ENCODE measurements around the gene WASL.
"Not testable (repeated sequence)": the region's sequence is repeated elsewhere in the genome, so short reads cannot be mapped to it uniquely, and the experiment has no call there.

Gene WASL

DNA sequence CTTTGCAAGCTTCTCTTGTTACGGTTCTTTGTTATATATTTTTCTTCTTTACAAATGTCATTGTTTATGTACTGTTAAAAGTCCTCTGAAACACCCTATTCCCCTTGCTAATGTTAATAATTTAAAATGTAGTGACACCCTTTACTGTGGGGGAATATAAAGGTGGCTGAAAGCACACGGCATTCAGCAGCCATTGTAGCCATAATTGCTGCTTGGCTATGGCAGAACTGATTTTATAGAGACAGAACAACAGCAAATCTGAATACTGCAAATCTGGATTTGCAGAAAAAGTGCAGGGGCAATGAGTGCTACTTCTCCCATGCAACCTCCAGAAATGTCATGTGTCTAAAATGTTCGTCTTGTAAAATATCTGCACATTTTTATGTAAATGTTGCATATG, 3.7 kb upstream of the WASL start:
- no peak for ATAC-seq (replicated peaks)
- no peaks in the 10 kb centered on the region for H3K27me3 Mint-ChIP-seq

GRCh38 chr7:123751821-123752220, 3.0 kb upstream of the WASL start:
- H3K4me1 Mint-ChIP-seq, result peaks cover 21 to 30% of the 10 kb centered on the region in 2 donors
- DNase-seq, result no peak

More for the DNA sequence above, 3.7 kb upstream of the WASL start:
- H3K4me3 Mint-ChIP-seq, result no peak overlapping the region
- no peaks in the 10 kb centered on the region for H3K9me3 Mint-ChIP-seq
- peaks cover 16 to 23% of the 10 kb centered on the region in 2 donors for H3K4me1 Mint-ChIP-seq
- DNase-seq, result no peak
- H3K36me3 Mint-ChIP-seq, result peaks cover 0 to 4% of the 10 kb centered on the region in 2 donors
- no peak overlapping the region for H3K27ac Mint-ChIP-seq

GRCh38 chr7:123750389-123751230, 1.8 kb upstream of the WASL start:
- Mint-ChIP-seq H3K27me3 (no peaks in the 10 kb centered on the region), H3K4me1 (peaks cover 29 to 42% of the 10 kb centered on the region in 2 donors), H3K9me3 (no peaks in the 10 kb centered on the region), H3K36me3 (peaks cover 0 to 7% of the 10 kb centered on the region in 2 donors), H3K4me3 (no peak overlapping the region), H3K27ac (peak overlapping the region; percentile 25)
- ATAC-seq (replicated peaks) (no peak), DNase-seq (no peak)

More at GRCh38 chr7:123751821-123752220, 3.0 kb upstream of the WASL start:
- Mint-ChIP-seq H3K27me3 (no peaks in the 10 kb centered on the region), H3K9me3 (no peaks in the 10 kb centered on the region), H3K27ac (no peak overlapping the region), H3K36me3 (peaks cover 0 to 5% of the 10 kb centered on the region in 2 donors), H3K4me3 (no peak overlapping the region)
- ATAC-seq (replicated peaks), result no peak

DNA sequence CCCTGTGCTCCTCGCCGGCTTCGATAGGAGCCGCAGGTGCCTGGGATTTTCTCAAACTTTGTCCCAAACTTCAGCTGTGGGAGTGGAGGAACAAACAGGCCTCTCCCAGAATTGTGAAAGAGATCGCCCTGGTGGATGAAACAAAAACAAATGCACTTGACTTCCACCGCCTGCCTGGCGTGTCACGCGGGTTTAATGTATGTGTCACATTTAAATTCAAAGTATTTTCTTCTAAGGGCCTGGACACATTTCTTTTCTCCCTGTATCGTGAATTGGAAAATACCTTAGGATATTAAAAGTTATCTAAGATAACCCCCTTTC, 694 bp upstream of the WASL start:
- Mint-ChIP-seq H3K4me1 (peaks cover 31 to 47% of the 10 kb centered on the region in 2 donors), H3K4me3 (peak overlapping the region; percentile 92 to 98), H3K27me3 (no peaks in the 10 kb centered on the region), H3K36me3 (peaks cover 4 to 7% of the 10 kb centered on the region in 2 donors), H3K9me3 (no peaks in the 10 kb centered on the region), H3K27ac (peak overlapping the region; percentile 97)
- DNase-seq (no peak), ATAC-seq (replicated peaks) (peak; percentile 20 to 24)

DNA sequence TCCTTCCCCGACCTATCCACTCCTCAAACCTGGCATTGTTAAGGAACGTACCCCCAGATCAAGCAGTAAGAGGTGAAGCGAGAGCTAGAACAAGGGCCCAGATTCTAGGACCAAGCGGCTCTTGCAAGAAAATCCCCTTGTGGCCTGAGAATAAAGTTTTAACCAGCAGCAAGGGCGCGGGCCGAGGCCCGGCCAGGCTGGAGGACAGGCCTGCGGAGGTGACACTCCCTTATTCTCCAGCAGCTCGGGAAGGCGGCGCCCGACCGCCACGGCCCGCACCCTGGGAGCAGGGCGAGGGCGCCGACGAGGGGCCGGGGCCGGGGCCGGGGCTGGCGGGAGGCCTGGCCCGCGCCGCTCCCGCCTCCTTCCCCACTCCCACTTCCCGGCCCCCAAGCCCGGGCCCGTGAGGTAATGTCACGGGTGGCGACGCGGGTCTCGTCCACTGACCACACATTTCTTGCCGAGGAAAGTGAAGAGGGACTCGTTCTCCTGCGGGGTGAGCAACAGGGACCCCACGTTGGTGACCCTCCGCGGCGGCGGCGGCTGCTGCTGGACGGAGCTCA, 551 bp downstream of the WASL start:
- peaks cover 4 to 7% of the 10 kb centered on the region in 2 donors for H3K36me3 Mint-ChIP-seq
- H3K27ac Mint-ChIP-seq, result peak overlapping the region; percentile 90
- peak overlapping the region; percentile 92 to 98 for H3K4me3 Mint-ChIP-seq
- peaks cover 27 to 51% of the 10 kb centered on the region in 2 donors for H3K4me1 Mint-ChIP-seq
- peak; percentile 20 for DNase-seq
- no peaks in the 10 kb centered on the region for H3K9me3 Mint-ChIP-seq
- ATAC-seq (replicated peaks), result peak; percentile 23 to 27
- H3K27me3 Mint-ChIP-seq, result no peaks in the 10 kb centered on the region

DNA sequence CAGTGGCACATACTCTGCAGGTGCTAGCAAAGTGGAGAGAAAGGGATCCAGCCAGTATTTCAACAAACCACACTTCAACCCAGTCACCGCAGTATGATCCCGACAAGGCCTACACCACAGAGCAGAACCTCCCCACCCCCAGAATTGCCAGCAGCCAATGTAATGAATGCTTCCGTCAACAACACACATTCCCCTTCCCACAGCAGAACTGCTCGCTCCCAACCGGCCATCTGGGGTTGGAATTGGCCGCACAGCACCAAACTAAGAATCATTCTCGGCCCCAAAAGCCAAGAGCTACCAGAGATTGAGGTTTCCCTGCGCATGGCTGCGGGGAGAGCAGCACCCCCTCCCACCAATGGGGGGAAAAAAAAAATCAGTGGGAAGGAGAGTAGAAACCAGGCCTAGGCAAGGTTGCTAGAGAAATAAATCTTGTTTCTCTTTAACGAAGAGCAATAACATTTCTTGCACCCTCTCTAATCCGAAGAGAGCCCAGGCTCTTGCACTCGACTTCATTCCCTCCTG, 1.1 kb downstream of the WASL start:
- no peaks in the 10 kb centered on the region for H3K27me3 Mint-ChIP-seq
- peaks cover 30 to 52% of the 10 kb centered on the region in 2 donors for H3K4me1 Mint-ChIP-seq
- peak overlapping the region; percentile 92 to 98 for H3K4me3 Mint-ChIP-seq
- peak overlapping the region; percentile 86 for H3K27ac Mint-ChIP-seq
- peaks cover 4 to 7% of the 10 kb centered on the region in 2 donors for H3K36me3 Mint-ChIP-seq
- H3K9me3 Mint-ChIP-seq, result no peaks in the 10 kb centered on the region
- no peak for DNase-seq
- ATAC-seq (replicated peaks), result no peak

- Mint-ChIP-seq H3K4me1 (peaks cover 30 to 52% of the 10 kb centered on the region in 2 donors), H3K27ac (no peak overlapping the region), H3K36me3 (peaks cover 4 to 7% of the 10 kb centered on the region in 2 donors), H3K27me3 (no peaks in the 10 kb centered on the region), H3K9me3 (no peaks in the 10 kb centered on the region), H3K4me3 (peak overlapping the region; percentile 92 to 98)
- ATAC-seq (replicated peaks) (no peak), DNase-seq (no peak)
Observed at GRCh38 chr7:123746931-123747488, 1.8 kb downstream of the WASL start.

DNA sequence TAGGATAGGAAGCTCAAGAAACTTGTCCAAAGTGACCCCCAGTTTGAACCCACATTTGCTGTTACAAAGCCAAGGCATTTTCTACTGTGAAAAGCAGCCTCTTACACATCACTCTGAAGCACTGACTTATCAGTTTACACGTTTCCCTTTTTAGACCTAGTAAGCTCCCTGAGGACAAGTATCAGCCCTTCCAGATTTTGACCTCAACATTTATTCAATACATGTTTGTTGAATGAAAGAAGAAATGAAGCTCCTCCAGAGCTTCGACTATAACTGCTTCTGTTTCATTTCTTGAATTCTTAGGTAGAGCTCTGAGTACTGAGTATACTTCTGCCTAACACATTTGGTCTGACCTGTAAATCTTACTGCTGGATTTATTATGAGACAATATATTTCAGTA, 2.7 kb downstream of the WASL start:
- ATAC-seq (replicated peaks), result no peak
- Mint-ChIP-seq H3K36me3 (peaks cover 4 to 7% of the 10 kb centered on the region in 2 donors), H3K9me3 (no peaks in the 10 kb centered on the region), H3K4me3 (peak overlapping the region; percentile 21 to 48), H3K27me3 (no peaks in the 10 kb centered on the region), H3K27ac (no peak overlapping the region), H3K4me1 (peaks cover 28 to 52% of the 10 kb centered on the region in 2 donors)
- DNase-seq, result no peak

GRCh38 chr7:123745437-123745836, 3.4 kb downstream of the WASL start:
- peaks cover 28 to 57% of the 10 kb centered on the region in 2 donors for H3K4me1 Mint-ChIP-seq
- no peak overlapping the region for H3K4me3 Mint-ChIP-seq
- H3K27ac Mint-ChIP-seq, result no peak overlapping the region
- no peak for ATAC-seq (replicated peaks)
- DNase-seq, result no peak
- no peaks in the 10 kb centered on the region for H3K9me3 Mint-ChIP-seq
- H3K27me3 Mint-ChIP-seq, result no peaks in the 10 kb centered on the region
- peaks cover 4 to 7% of the 10 kb centered on the region in 2 donors for H3K36me3 Mint-ChIP-seq

DNA sequence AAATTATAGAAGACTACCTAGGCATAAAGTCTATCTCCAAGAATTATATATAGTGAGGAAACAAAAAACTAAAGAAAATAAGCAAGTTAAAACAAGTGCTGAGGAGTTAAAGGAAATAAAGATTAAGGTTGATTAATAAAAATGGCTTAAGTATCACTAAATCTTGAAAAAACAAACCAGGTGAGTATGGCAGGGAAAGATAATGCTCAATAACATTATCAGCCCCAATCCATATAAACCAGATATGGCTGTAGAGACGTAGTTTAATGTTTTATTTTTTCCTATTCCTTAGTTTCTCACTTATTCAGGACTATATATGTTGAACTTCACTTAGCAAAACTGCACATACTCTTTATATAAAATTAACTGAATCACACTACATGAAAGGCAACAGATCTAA, 4.4 kb downstream of the WASL start:
- ATAC-seq (replicated peaks), result no peak
- peaks cover 26 to 53% of the 10 kb centered on the region in 2 donors for H3K4me1 Mint-ChIP-seq

DNA sequence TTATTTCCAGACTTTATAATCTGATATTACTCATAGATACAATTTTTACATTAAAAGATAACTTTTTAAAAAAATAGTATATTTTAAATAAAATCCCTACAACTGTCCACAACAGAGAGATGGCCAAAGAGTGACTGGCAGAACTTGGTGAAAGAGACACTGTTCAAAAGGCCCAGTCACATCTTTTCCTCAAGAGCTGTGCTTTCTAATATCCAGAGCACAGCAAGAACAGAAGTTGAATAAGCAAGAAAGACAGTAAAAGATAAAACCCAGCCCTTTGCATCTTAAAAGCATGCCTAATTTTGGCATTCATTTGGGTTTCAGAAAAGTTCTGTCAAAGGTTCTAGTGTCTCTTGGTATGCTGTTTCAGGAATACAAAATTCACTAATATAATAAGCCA, 6.9 kb downstream of the WASL start:
- no peak for DNase-seq
- H3K4me3 Mint-ChIP-seq, result no peak overlapping the region
- no peak overlapping the region for H3K27ac Mint-ChIP-seq
- H3K4me1 Mint-ChIP-seq, result peaks cover 19 to 42% of the 10 kb centered on the region in 2 donors
- ATAC-seq (replicated peaks), result no peak
- no peaks in the 10 kb centered on the region for H3K27me3 Mint-ChIP-seq
- peaks cover 5 to 9% of the 10 kb centered on the region in 2 donors for H3K36me3 Mint-ChIP-seq
- H3K9me3 Mint-ChIP-seq, result peaks cover 0 to 2% of the 10 kb centered on the region in 2 donors

More for the DNA sequence above, 4.4 kb downstream of the WASL start:
- Mint-ChIP-seq H3K27me3 (no peaks in the 10 kb centered on the region), H3K9me3 (no peaks in the 10 kb centered on the region), H3K4me3 (no peak overlapping the region), H3K27ac (no peak overlapping the region), H3K36me3 (peaks cover 4 to 7% of the 10 kb centered on the region in 2 donors)
- no peak for DNase-seq

GRCh38 chr7:123738808-123739207, 10.0 kb downstream of the WASL start:
- ATAC-seq (replicated peaks), result no peak
- peaks cover 8 to 32% of the 10 kb centered on the region in 2 donors for H3K4me1 Mint-ChIP-seq
- no peak overlapping the region for H3K4me3 Mint-ChIP-seq

DNA sequence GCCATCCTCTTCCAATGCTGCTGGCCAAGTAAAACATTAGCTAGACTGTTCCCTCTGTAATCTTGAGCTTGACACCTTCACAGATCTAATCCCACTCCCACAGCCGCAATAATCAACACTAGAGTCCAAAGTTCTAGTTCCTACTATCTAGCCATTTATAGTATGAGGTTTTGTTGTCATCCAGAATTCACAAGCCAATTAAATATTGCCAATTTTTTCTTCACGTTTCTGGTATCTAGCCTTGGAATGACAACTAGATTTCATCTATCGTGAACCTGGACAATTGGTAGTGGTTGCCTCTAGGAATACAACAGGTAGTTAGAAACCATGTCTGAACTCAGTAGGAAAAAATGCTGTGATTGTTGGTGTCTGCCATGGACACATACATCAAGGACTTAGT, 10.4 kb downstream of the WASL start:
- ATAC-seq (replicated peaks) (no peak), DNase-seq (no peak)
- Mint-ChIP-seq H3K27me3 (no peaks in the 10 kb centered on the region), H3K4me1 (peaks cover 8 to 32% of the 10 kb centered on the region in 2 donors), H3K27ac (no peak overlapping the region), H3K9me3 (peaks cover 11 to 13% of the 10 kb centered on the region in 2 donors), H3K36me3 (peaks cover 17 to 28% of the 10 kb centered on the region in 2 donors), H3K4me3 (no peak overlapping the region)

More at GRCh38 chr7:123738808-123739207, 10.0 kb downstream of the WASL start:
- no peaks in the 10 kb centered on the region for H3K27me3 Mint-ChIP-seq
- H3K9me3 Mint-ChIP-seq, result peaks cover 8 to 13% of the 10 kb centered on the region in 2 donors
- no peak overlapping the region for H3K27ac Mint-ChIP-seq
- DNase-seq, result no peak
- H3K36me3 Mint-ChIP-seq, result peaks cover 13 to 23% of the 10 kb centered on the region in 2 donors

- not testable (repeated sequence) for DNase-seq; H3K27ac Mint-ChIP-seq; H3K27me3 Mint-ChIP-seq; H3K4me3 Mint-ChIP-seq; ATAC-seq (replicated peaks)
- H3K9me3 Mint-ChIP-seq, result peaks cover 13% of the 10 kb centered on the region in 2 donors
- H3K4me1 Mint-ChIP-seq, result peaks cover 5 to 30% of the 10 kb centered on the region in 2 donors
- H3K36me3 Mint-ChIP-seq, result peaks cover 21 to 29% of the 10 kb centered on the region in 2 donors
Observed at GRCh38 chr7:123737168-123737674, 11.6 kb downstream of the WASL start.

Data from stimulated activated naive B cell treated with anti-CD40 and anti-IgM and Interleukin-4, amounts not matched to agents 10 μg/mL and 1 μg/mL and 100 μg/mL, for 72 hours (primary cell).